Measurements from ENCODE around the gene ALK.

ALK gene

GRCh38 chr2:29174937-29175336, 746.4 kb downstream of the ALK start:
- no peak for DNase-seq

DNA sequence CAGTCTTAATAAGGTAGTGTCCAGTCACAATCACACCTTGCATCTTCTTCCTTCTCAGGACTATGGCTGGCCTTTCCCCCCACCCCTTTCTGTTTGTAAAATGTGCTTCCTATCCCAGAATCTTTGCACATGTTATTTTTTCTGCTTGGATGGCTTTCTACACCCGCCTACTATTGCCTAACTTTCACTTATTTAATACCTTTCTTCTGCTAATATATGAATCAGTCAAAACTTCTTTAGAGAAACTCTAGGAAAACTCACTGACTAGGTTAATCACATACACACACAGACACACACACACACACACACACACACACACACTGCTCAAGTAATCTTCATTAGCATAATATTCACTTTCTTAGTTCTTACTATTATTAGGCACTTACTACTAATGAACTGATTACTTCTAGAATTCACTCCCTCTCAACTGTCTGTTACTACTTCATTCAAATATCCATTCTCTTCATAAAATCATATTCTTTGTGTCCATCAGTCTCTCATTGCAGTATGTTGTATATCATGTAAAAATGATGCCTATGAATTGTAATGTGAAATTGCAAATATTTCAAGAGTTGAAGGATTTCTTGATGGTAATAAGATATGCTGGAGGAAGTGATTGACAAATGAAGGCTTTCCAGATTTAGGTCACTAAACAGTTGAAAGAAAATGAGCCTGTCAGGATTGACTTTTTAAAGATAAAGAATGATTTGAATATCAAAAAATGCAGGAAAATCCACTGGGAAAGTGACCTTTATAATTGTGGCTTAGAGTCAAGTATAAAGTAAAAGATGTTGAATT, 754.9 kb downstream of the ALK start:
- DNase-seq, result no peak

DNA sequence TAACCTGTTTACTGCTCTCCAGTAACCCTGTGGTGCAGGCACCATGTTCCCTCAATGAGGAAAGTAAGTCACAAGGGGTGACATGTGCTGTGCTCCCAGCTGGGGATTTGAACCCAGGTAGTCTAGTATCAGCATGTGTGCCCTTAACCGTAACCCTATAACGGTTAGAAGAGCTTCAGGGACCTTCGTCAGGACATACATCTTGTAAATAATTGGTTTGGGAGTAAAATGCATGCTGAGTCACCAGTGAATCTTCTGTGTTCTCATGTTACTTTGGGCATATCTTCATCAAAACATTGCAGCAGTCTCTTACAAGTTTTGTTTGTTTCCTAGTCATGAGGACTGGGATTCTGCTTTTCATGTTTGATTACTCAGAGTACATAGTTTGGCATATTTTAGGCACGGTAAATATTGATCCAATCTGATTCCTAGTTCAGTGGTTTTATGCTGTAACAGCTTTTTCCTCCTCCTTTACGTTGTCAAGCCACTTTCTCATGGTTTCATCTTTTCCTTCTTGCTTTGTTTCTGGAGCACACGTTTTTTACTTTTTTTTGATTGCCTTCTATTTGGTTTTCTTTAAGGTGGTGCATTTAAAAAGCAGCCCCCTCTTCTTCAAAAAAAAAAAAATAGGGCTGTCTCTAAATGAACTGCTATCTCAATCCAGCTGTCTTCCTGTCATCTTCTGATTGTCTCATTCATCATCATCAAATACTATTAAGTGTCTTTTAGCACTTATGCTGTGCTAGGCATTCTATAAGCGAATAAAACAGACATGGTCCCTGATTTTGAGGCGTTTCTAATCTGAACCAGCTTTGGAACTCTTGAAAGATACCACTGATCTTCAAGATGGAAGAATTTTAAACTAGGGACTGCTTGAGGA, 755.8 kb downstream of the ALK start:
- DNase-seq, result no peak

- no peak for DNase-seq
These were observed 757.1 kb downstream of the ALK start for GRCh38 chr2:29164091-29164846.

- no peak for DNase-seq
These were observed 759.0 kb downstream of the ALK start for GRCh38 chr2:29162204-29162928.

DNA sequence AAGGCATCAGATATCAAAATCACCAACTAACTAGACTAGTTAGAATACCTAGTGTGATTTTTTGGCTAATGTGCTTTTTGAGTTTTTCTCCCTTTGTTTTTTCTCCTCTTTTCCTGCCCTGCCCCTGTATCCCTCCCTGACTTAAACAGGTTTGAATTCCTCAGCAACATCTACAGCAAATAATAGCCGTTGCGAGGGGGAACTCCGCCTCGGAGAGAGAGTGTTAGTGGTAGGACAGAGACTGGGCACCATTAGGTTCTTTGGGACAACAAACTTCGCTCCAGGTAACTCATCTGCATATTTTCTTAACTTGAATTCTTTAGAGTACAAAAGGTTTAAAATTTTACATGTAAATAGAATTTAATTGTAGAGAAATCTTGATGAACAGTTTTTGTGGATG, 761.2 kb downstream of the ALK start:
- DNase-seq, result no peak

DNA sequence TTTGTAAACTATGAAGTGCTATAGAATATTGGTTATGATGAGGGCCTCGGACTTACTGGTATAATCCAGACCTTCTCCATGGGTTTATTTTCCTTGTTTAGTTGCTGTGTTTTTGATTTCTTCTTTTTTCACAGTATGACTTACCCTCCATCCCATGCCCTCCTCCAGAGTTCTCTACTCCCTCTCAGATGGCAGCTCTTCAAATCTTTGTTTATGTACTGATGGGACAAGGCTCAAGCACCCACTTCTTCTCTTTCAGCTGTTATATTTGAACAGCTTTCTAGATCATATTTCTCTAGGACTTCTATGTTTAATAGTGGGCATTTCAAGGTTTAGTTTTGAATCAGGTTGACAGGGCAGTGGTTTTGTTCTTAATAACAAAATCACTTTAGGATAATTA, 762.3 kb downstream of the ALK start:
- DNase-seq, result no peak

DNA sequence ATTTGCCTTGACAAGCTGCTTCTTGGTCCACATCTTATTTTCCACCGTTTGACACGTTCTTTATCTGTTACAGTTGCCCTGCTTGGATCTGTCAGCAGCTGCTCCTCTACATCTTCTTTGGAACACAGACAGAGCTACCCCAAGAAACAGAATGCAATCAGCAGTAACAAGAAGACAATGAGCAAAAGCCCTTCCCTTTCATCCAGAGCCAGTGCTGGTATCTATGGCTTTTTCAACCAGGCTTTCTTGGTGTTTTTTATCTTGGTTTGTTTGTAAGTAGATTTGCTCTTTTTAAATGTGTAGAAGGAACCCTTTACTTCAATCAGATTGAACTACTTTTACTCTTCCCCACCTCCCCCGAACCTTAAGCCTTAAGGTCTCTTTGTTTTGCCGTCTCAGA, 764.3 kb downstream of the ALK start:
- no peak for DNase-seq

DNA sequence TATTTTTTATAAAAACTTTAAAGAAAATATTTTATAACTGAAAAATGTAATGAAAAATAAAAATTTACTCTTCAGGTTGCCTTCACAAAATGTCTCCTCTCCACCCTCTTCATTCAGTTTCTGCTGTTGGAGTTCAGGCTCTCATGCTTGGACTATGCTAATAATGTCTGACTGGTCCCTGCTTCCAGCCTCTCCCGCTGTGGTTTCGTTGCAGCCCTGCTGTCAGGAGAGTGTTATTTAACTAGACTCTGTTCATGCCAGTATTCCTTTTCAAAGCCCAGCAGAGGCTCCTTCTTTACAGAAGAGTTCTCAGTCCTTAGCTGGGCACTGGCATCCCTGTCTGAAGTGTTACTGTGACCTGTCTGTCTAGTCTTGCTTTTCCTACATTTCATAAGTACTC, 765.8 kb downstream of the ALK start:
- no peak for DNase-seq

- no peak for DNase-seq
These were observed 766.8 kb downstream of the ALK start for GRCh38 chr2:29154610-29155009.

- no peak for DNase-seq
These were observed 773.4 kb downstream of the ALK start for GRCh38 chr2:29147963-29148362.

DNA sequence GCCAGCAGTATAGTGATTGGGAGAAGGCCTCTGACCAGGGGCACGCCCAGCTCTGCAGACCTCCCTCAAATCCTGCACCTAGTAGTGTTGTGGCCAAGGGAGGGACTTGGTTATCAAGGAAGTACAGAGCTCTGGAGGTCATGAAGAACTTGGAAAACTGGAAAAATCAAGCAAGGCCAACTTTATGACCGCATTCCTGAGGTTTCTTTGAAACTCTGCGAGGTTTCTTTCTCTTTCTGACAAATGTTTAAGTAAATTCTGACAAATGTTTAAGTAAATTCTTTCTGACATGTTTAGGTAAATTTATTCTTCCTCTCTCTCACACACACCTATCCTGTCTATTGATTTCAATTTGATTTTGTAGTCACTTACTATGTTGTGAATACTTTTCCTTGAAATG, 775.2 kb downstream of the ALK start:
- DNase-seq, result no peak

- no peak for DNase-seq
These were observed 777.7 kb downstream of the ALK start for GRCh38 chr2:29143657-29144056.

Measured in activated gamma-delta T cell (primary cell).